A549 (cell line): ENCODE data around the gene CISH. TPM values are rescaled to one million over a fixed set of nuclear protein-coding genes. Genes with fewer than 3 reads are reported as not detected.

Source experiments
- ATAC-seq, 2 experiments: fragments of 200-7000 bp in 1 of 2; fragments of >200 bp in 1 of 2; cut with Nextera tagmentation in 1 of 2; cut with Tn5 transposase in 1 of 2; 3 replicates each; pipeline versions ENCODE4 v1.8.0 to v1.9.1; 2018 to 2020; ENCODE audit warnings: mild to moderate bottlenecking in 1 of 2, moderate library complexity in 1 of 2
- CTCF ChIA-PET: fragments of 300-600 bp; sonication (Branson Sonifier 250); formaldehyde crosslinking; extraction: SDS; loops from one replicate; lab custom pipeline; 2021; ENCODE audit warnings: antibody characterized with exemption, inconsistent platforms; lab: Yijun Ruan, JAX
- POLR2A ChIA-PET: fragments of 350-600 bp; formaldehyde crosslinking; extraction: SDS; loops from one replicate; lab custom pipeline; 2021; ENCODE audit warnings: antibody characterized with exemption, inconsistent platforms; lab: Yijun Ruan, JAX
- DNase-seq, 2 experiments: peaks; one replicate each; pipeline versions ENCODE4 v3.0.0 to v3.0.0-alpha.2; 2011 to 2016; ENCODE audit warnings: low read depth in 1 of 2, low spot score in 1 of 2
- FAIRE-seq: peaks from 2 replicates; lab custom pipeline; 2011; peaks lifted over from hg19 to GRCh38; lab: Jason Lieb, UNC
- H3K27ac ChIP-seq, 2 experiments: fragments of >200 bp; sonication (Bioruptor Twin); formaldehyde crosslinking; 3 replicates each; pipeline ENCODE4 v1.5.1; 2016 to 2017
- H3K4me1 ChIP-seq: fragments of >200 bp; sonication (Bioruptor Twin); formaldehyde crosslinking; 3 replicates; pipeline ENCODE4 v1.6.1; 2016
- H3K4me2 ChIP-seq: fragments of >200 bp; sonication (Bioruptor Twin); formaldehyde crosslinking; 3 replicates; pipeline ENCODE4 v1.6.1; 2016
- H3K4me3 ChIP-seq: fragments of >200 bp; sonication (Bioruptor Twin); formaldehyde crosslinking; 3 replicates; pipeline ENCODE4 v1.5.1; 2016
- H3K9me3 ChIP-seq: fragments of >200 bp; sonication (Bioruptor Twin); formaldehyde crosslinking; 3 replicates; pipeline ENCODE4 v1.6.1; 2016
- ATOH8 ChIP-seq: fragments of 250-450 bp; sonication (Bioruptor Pico); IDR thresholded peaks from 2 replicates; pipeline ENCODE4 v1.5.0; 2020; ENCODE audit warnings: low read depth, mild to moderate bottlenecking, moderate library complexity
- CBX2 ChIP-seq: fragments of 200-600 bp; sonication (generic); IDR thresholded peaks from 2 replicates; pipeline ENCODE4 v1.6.1; 2016; ENCODE audit warnings: low read depth, mild to moderate bottlenecking, borderline replicate concordance
- CBX8 ChIP-seq: fragments of 200-600 bp; sonication (generic); IDR thresholded peaks from 2 replicates; pipeline ENCODE4 v1.6.1; 2016
- E2F6 ChIP-seq: IDR thresholded peaks from 2 replicates; pipeline ENCODE4 v1.6.1; 2012; ENCODE audit warnings: low read depth, borderline replicate concordance
- HOXA7 ChIP-seq: fragments of 250-450 bp; sonication (Bioruptor Pico); IDR thresholded peaks from 2 replicates; pipeline ENCODE4 v1.5.0; 2020; ENCODE audit warnings: mild to moderate bottlenecking, moderate library complexity
- HOXB5 ChIP-seq: fragments of 250-450 bp; sonication (Bioruptor Pico); IDR thresholded peaks from 2 replicates; pipeline ENCODE4 v1.5.0; 2020; ENCODE audit warnings: mild to moderate bottlenecking, moderate library complexity
- JUN ChIP-seq, 2 experiments: fragments of >200 bp; sonication (Bioruptor Twin); formaldehyde crosslinking; IDR thresholded peaks; 2 replicates in 1 of 2; 3 replicates in 1 of 2; pipeline ENCODE4 v1.6.1; 2016 to 2017
- JUNB ChIP-seq: fragments of >200 bp; sonication (Bioruptor Twin); formaldehyde crosslinking; IDR thresholded peaks from 2 replicates; pipeline ENCODE4 v1.6.1; 2016
- MAX ChIP-seq: IDR thresholded peaks from 2 replicates; pipeline ENCODE4 v1.6.1; 2012
- MYC ChIP-seq: IDR thresholded peaks from 2 replicates; pipeline ENCODE4 v1.6.1; 2012; ENCODE audit warnings: mild to moderate bottlenecking, inconsistent platforms, low read length, improper control_type of control experiment, borderline replicate concordance
- NR3C1 ChIP-seq: fragments of >200 bp; sonication (Bioruptor Twin); formaldehyde crosslinking; IDR thresholded peaks from 3 replicates; pipeline ENCODE4 v1.6.1; 2017
- PBX3 ChIP-seq: IDR thresholded peaks from 2 replicates; pipeline ENCODE4 v1.6.1; 2012
- PHF8 ChIP-seq: fragments of 200-600 bp; sonication (generic); IDR thresholded peaks from 2 replicates; pipeline ENCODE4 v1.6.1; 2016; ENCODE audit warnings: low read depth, mild to moderate bottlenecking, antibody characterized with exemption, moderate library complexity, borderline replicate concordance
- RNF2 ChIP-seq: fragments of 200-600 bp; sonication (generic); IDR thresholded peaks from 2 replicates; pipeline ENCODE4 v1.6.1; 2016; ENCODE audit warnings: low read depth, mild to moderate bottlenecking, antibody characterized with exemption, moderate library complexity, borderline replicate concordance
- USF2 ChIP-seq: fragments of 450-650 bp; IDR thresholded peaks from 2 replicates; pipeline ENCODE4 v1.6.1; 2014; ENCODE audit warnings: antibody characterized with exemption
- WGBS: methylation state at CpG from one replicate; pipeline ENCODE4 v1.1.6; 2017; ENCODE audit errors: missing lambda C conversion rate; 5-methylcytosine and 5-hydroxymethylcytosine counted together
- polyA plus RNA-seq, 4 experiments: library from polyadenylated mRNA; depleted of rRNA in 3 of 4; stranded (reverse); fragments of >200 nt; fragmentation: RNase III in 1 of 4; extraction: RNeasy Plus Mini Kit Qiagen cat#74134 plus additional on column Dnase treatment in 1 of 4; gene quantifications; 2 replicates in 3 of 4; 3 replicates in 1 of 4; pipeline ENCODE4 v1.2.3, GENCODE V29; 2011 to 2017

Gene CISH
- polyA plus RNA-seq, 2 of the 4 experiments (the other 2 are of a cell fraction), result 0.43 to 0.68 TPM

GRCh38 chr3:50617911-50618481 is 6.4 kb upstream of the CISH start:
- 90% methylated on average over 2 of the region's 6 CpGs for WGBS
- ChIA-PET POLR2A (no interaction called here), CTCF (interaction anchor here (0.6 to 18.5 kb wide), 7 partner anchors 10 to 768 kb away, joined by 3 to 375 read pairs (median 10); partner anchors contain the start of genes C3orf18, HEMK1 and MANF)
- no peaks in the 10 kb centered on the region for H3K9me3 ChIP-seq
- no peak for DNase-seq
- peak overlapping the region; percentile 90 for H3K4me3 ChIP-seq
- TF ChIP-seq HOXA7 (CRISPR knock-in tag) (no peak), NR3C1 (no peak), USF2 (no peak), CBX2 (no peak)
- no peak for FAIRE-seq
- no peak for ATAC-seq
- peaks cover 6% of the 10 kb centered on the region; the same call in 1 of the 3 replicates for H3K4me1 ChIP-seq
- peak overlapping the region; percentile 91 to 95; a peak in 5 of 6 replicates for H3K27ac ChIP-seq
- peak overlapping the region; percentile 86 for H3K4me2 ChIP-seq

GRCh38 chr3:50617096-50617791 is 5.7 kb upstream of the CISH start, which contains the start of gene MAPKAPK3:
Gene MAPKAPK3, plus strand, starts transcription at chr3:50617151. Its CDS starts 415 bp downstream, at chr3:50617566.
- DNase-seq, result no peak
- POLR2A ChIA-PET, result interaction anchor here (0.6 to 2.3 kb wide), 4 partner anchors 16 to 882 kb away, joined by 3 to 12 read pairs (median 4); partner anchors contain the start of gene HEMK1
- peaks cover 6% of the 10 kb centered on the region; the same call in 1 of the 3 replicates for H3K4me1 ChIP-seq
- no CpG with 5 or more reads among the region's 58 CpGs for WGBS
- no peaks in the 10 kb centered on the region for H3K9me3 ChIP-seq
- CTCF ChIA-PET, result interaction anchor here (0.6 to 18.5 kb wide), 20 partner anchors 9 to 1022 kb away, joined by 3 to 375 read pairs (median 7); partner anchors contain the start of genes C3orf18, DOCK3, HEMK1 and MANF
- peak within 1 kb of the TSS; percentile 91 to 95 for H3K27ac ChIP-seq
- peak within 1 kb of the TSS; percentile 86 for H3K4me2 ChIP-seq
- no peak for FAIRE-seq
- TF ChIP-seq JUN (IDR thresholded peaks at IDR 0.05) (peak in 1 of 2 experiments; percentile 45; a peak in 1 of 5 replicates), PHF8 (peak; percentile 43; the same call in 1 of the 2 replicates), ATOH8 (CRISPR knock-in tag) (0 out of 2 replicates have a peak, but pooled peaks have one; percentile 5), MYC (0 out of 2 replicates have a peak, but pooled peaks have one; percentile 37), E2F6 (peak; percentile 53; the same call in 1 of the 2 replicates), MAX (peak; percentile 60), USF2 (peak; percentile 55), PBX3 (no peak), CBX8 (no peak), RNF2 (0 out of 2 replicates have a peak, but pooled peaks have one; percentile 44), HOXB5 (CRISPR knock-in tag) (0 out of 2 replicates have a peak, but pooled peaks have one; percentile 44), JUNB (no peak)
- H3K4me3 ChIP-seq, result peak within 1 kb of the TSS; percentile 90
- peak; percentile 5 to 41; a peak in 3 of 6 replicates for ATAC-seq
